Gastroesophageal sphincter (tissue), 3 donors: ENCODE data around the gene FBXO42.

ENCODE experiments used
- EP300 ChIP-seq: sonication (generic); formaldehyde crosslinking; IDR thresholded peaks from one replicate; pipeline ENCODE4 v1.6.1; 2017; ENCODE audit warnings: antibody characterized with exemption, mild to moderate bottlenecking
- POLR2A ChIP-seq, 2 donors: fragments of 450-650 bp; IDR thresholded peaks; one replicate each; pipeline ENCODE4 v1.6.1; 2017; ENCODE audit warnings: antibody characterized with exemption in 2 of 2, mild to moderate bottlenecking in 2 of 2, moderate library complexity in 1 of 2
- TF ChIP-seq, protein P1 (sequence below), 4 experiments: fragments of 200-600 bp in 2 of 4; fragments of 450-650 bp in 2 of 4; sonication (generic) in 1 of 4; IDR thresholded peaks; one replicate each; pipeline ENCODE4 v1.5.1; 2017 to 2019; ENCODE audit warnings: antibody characterized with exemption in 4 of 4, mild to moderate bottlenecking in 2 of 4, moderate library complexity in 2 of 4

GRCh38 chr1:16324456-16324890 lies 27.8 kb downstream of the FBXO42 start:
- TF ChIP-seq, protein P1, sequence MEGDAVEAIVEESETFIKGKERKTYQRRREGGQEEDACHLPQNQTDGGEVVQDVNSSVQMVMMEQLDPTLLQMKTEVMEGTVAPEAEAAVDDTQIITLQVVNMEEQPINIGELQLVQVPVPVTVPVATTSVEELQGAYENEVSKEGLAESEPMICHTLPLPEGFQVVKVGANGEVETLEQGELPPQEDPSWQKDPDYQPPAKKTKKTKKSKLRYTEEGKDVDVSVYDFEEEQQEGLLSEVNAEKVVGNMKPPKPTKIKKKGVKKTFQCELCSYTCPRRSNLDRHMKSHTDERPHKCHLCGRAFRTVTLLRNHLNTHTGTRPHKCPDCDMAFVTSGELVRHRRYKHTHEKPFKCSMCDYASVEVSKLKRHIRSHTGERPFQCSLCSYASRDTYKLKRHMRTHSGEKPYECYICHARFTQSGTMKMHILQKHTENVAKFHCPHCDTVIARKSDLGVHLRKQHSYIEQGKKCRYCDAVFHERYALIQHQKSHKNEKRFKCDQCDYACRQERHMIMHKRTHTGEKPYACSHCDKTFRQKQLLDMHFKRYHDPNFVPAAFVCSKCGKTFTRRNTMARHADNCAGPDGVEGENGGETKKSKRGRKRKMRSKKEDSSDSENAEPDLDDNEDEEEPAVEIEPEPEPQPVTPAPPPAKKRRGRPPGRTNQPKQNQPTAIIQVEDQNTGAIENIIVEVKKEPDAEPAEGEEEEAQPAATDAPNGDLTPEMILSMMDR (IDR thresholded peaks at IDR 0.05) = no peak
- no peak for TF ChIP-seq POLR2A (IDR thresholded peaks at IDR 0.05)
- no peak for TF ChIP-seq EP300
